ENCODE data around the gene CCDC185.

- TF ChIP-seq CTCF (IDR thresholded peaks at IDR 0.05) (no peak), POLR2A (IDR thresholded peaks at IDR 0.05) (no peak), POLR2AphosphoS5 (IDR thresholded peaks at IDR 0.05) (no peak), EP300 (IDR thresholded peaks at IDR 0.05) (no peak)
Observed at GRCh38 chr1:223437151-223437550, 43.9 kb downstream of the CCDC185 start.

All from suprapubic skin (tissue), 4 donors.